Measurements from ENCODE around the gene CDH8.

CDH8 gene, protein sequence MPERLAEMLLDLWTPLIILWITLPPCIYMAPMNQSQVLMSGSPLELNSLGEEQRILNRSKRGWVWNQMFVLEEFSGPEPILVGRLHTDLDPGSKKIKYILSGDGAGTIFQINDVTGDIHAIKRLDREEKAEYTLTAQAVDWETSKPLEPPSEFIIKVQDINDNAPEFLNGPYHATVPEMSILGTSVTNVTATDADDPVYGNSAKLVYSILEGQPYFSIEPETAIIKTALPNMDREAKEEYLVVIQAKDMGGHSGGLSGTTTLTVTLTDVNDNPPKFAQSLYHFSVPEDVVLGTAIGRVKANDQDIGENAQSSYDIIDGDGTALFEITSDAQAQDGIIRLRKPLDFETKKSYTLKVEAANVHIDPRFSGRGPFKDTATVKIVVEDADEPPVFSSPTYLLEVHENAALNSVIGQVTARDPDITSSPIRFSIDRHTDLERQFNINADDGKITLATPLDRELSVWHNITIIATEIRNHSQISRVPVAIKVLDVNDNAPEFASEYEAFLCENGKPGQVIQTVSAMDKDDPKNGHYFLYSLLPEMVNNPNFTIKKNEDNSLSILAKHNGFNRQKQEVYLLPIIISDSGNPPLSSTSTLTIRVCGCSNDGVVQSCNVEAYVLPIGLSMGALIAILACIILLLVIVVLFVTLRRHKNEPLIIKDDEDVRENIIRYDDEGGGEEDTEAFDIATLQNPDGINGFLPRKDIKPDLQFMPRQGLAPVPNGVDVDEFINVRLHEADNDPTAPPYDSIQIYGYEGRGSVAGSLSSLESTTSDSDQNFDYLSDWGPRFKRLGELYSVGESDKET

DNA sequence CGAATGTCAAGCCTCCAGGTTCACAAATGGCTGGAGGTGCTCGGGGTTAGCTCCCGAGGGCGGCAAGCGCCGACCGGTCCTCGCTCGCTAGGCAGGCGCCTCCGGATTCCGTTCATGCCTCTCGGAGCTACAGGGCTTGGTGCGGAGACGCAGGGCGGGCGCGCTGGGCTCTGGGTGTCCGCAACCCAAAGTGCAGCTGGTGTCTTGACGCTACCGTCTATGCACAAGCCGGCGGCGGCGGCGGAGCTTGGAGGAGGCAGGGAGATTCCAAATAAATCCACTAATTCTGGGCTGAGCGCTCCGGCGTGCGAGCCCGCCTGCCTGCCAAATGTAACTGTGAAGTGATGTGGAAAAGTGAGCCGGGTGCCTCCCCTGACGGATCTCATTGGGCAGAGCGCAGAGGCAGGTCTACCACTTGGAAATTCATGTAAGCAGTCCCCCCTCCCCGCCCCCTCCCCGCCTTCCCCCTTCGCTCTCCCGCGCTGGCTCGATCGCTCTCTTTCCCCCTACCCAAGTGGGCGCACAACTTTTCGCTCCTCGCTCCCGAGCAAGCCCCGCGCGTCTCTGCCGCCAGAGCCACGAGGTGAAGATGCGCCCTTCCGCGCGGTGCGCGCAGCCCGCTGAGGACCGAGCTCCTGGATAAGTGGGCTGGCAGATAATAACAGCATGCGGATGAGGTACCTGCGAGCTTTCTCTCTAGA, at the start of gene CDH8:
Gene CDH8, minus strand, starts transcription at position 338 of the 701 bp plus-strand sequence. CDS start 15,035 bp downstream, outside the sequence.
- no peak for DNase-seq (ENCODE audit: low read depth)

- DNase-seq (ENCODE audit: low read depth): no peak
Observed at GRCh38 chr16:62079236-62079635, 43.0 kb upstream of the CDH8 start.

DNA sequence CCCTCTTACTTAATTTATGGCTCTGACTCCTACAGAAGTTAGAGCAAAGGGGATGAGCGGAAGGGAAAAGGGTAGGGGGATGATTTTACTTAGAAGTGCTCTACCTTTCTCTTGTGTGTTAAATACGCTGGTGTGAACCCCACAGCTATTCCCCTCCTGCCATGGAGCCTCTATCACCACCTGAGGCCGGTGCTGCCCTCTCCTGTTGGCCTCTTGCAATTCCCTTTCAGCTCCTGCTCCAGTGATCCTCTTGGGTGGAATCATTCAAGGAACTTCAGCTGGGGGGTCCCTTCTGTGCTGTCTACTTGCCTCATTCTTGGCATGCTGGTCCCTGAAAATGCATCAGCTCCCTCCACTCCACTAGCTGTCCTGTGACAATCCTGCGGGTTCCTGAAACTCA, 41.8 kb upstream of the CDH8 start:
- DNase-seq (ENCODE audit: low read depth): no peak

- no peak for DNase-seq (ENCODE audit: low read depth)
Observed at GRCh38 chr16:62076886-62077285, 40.6 kb upstream of the CDH8 start.

GRCh38 chr16:62068747-62069146, 32.5 kb upstream of the CDH8 start:
- DNase-seq (ENCODE audit: low read depth): no peak

DNA sequence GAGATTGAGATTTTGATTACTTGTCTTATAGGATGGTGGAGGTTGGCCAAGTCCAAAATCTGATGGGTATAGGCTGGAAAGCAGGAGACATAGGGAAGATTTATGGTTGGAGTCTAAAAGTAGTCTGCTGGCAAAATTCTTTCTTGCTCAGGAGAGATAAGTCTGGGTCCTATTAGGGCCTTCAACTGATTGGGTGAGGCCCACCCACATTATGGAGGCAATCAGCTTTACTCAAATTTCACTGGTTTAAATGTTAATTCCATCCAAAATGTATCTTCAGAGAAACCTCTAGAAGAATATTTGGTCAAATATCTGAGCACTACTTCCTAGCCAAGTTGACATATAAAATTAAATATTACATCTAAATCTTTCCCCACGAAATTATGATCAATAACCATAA, 31.7 kb upstream of the CDH8 start:
- no peak for DNase-seq (ENCODE audit: low read depth)

GRCh38 chr16:62067182-62067581, 30.9 kb upstream of the CDH8 start:
- no peak for DNase-seq (ENCODE audit: low read depth)

GRCh38 chr16:62066747-62067146, 30.5 kb upstream of the CDH8 start:
- no peak for DNase-seq (ENCODE audit: low read depth)

GRCh38 chr16:62064173-62064572, 27.9 kb upstream of the CDH8 start:
- DNase-seq (ENCODE audit: low read depth): no peak

GRCh38 chr16:62060089-62060488, 23.9 kb upstream of the CDH8 start:
- no peak for DNase-seq (ENCODE audit: low read depth)

- DNase-seq (ENCODE audit: low read depth): no peak
Observed at GRCh38 chr16:62059527-62059926, 23.3 kb upstream of the CDH8 start.

DNA sequence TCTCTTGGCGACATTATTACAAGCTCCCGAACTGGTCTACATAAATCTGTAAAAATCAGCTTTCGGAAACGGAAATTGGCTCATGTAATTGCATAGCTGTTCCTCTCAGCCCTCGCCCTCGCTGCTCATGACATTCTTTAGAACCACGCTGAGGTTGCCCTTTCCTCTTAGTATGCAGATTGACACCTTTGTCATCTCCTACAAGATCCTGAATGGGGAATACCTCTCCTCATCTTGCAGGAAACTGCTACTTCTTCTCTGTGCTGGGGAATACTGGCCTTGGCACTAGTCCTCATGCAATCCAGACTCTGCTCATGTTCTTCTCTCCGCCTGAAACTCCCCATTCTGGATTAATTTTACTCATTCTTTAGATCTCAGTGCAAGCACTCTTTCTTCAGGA, 22.2 kb upstream of the CDH8 start:
- DNase-seq (ENCODE audit: low read depth): no peak

DNA sequence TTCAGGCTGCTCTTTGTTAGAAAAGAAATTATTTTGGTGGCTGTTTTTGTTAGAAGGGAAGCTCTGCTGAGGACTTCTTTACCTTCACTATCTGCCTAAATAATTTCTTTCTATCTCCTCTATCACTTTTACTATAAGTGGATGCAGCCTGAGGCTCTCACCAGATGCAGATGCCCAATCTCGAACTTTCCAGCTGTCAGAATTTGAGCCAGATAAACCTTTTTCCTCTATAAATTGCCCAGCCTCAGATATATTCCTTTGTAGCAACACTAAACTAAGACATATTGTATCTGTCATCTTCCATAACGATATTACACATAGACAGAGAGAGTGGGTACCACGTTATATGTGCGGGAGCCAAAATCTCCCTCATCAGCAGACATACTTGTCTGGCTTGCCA, 15.7 kb upstream of the CDH8 start:
- DNase-seq (ENCODE audit: low read depth): no peak

- DNase-seq (ENCODE audit: low read depth): no peak
Observed at GRCh38 chr16:62050793-62051192, 14.6 kb upstream of the CDH8 start.

DNA sequence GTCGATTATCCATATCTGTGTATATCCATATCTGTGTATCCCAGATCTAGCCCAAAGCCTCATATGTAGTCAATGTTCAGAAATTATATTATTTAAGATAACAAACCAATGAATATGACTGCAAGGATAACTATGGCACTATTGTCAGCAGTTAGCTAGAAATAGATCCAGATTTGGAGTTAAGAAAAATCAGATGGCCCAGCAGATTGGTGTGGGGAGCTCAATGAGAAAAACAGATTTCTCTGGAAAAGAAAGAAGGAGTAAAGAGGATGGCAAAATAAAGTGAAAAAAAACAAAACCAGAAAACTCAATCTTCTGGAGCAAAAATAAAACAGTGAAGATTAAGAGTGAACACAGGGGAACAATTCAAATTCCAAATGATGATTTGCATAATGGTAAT, 10.6 kb upstream of the CDH8 start:
- no peak for DNase-seq (ENCODE audit: low read depth)

DNA sequence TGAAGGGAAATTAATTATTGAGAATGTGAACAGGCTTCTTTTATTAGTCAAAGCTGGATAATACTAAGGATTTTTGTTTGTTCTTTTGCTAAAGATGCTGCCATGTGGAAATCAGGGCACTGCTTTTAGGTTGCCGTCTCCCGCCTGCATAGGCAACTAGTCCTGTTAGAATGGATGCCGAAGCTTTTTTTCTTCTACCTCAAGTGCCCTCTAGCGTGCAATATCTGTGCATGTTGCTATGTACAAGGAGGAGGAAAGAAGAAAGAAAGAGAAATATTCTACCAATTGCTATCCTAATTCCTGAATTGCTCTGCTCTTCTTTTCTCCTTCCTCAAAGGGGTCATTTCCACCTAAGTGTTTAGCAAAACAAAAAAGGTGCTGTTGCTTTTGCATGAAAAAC, 5.2 kb upstream of the CDH8 start:
- no peak for DNase-seq (ENCODE audit: low read depth)

GRCh38 chr16:62038646-62039045, 2.4 kb upstream of the CDH8 start:
- DNase-seq (ENCODE audit: low read depth): no peak

- DNase-seq (ENCODE audit: low read depth): no peak
Observed at GRCh38 chr16:62038225-62038624, 2.0 kb upstream of the CDH8 start.

DNA sequence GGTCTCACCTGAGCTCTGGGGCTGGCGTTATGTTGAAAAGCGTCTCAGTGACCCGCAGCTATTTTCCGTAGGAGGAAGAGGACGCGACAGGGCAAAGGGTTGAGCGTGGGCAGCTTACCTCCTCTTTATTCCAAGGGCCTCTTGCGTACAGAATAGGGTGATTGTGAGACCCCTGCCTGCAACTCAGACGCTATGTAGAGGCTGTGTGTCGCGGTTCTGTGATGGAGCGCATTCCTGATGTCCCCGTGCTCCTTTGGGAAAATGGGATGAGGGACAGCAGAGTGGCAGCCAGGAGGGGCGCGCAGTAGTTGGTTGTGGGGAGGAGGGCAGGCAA, 531 bp upstream of the CDH8 start:
- no peak for DNase-seq (ENCODE audit: low read depth)

GRCh38 chr16:62035115-62036092, 834 bp downstream of the CDH8 start:
- no peak for DNase-seq (ENCODE audit: low read depth)

- no peak for DNase-seq (ENCODE audit: low read depth)
Observed at GRCh38 chr16:62034231-62035114, 1.8 kb downstream of the CDH8 start.

Measured in activated T-cell treated with anti-CD3 and anti-CD28 coated beads for 1 hour (primary cell).